ENCODE data around the gene TCEAL2. TPM values are rescaled to one million over a fixed set of nuclear protein-coding genes. Genes with fewer than 3 reads are reported as not detected.

TCEAL2 gene
- total RNA-seq, 2 donors from 2014 or later = 1.1 TPM; not detected in 1

DNA sequence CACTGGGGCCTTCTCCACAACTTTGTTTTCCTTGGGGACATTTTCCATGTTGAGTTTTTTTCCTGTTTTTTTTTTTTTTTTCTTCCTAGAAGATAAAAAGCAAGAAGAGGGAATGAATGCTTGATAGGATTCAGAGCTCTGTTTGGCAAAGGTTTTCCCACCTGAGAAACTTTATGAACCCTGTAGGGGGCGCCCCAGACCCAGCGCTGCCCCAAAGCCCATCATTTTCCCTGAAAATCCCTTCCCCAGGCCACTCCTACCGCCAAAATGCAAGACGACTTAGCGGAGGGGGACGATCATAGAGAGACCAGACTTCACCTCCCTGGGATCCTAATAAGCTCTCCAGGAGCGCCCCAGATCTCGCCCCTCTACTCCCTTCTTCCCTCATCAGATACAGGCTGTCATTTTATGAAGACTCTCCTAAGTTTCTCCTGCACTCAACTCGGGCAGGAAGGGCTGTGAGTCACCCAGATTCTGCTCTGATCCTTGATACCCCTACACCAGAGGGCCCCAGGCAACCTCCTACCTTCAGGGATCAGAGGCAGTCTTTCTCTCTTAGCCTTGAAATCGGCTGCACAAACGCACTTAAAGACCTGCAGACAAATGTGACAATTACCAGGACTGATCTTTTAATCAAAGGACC lies 28.9 kb downstream of the TCEAL2 start:
- peaks cover 8% of the 10 kb centered on the region for H3K27me3 Mint-ChIP-seq
- H3K27ac Mint-ChIP-seq = peak overlapping the region; percentile 95
- DNase-seq = peak in 2 of 3 donors; percentile 4 to 7
- peaks cover 3% of the 10 kb centered on the region for H3K36me3 Mint-ChIP-seq (ENCODE audit: low read depth)
- ATAC-seq = peak; percentile 6
- H3K4me3 Mint-ChIP-seq = peak overlapping the region; percentile 99
- no peaks in the 10 kb centered on the region for H3K9me3 ChIP-seq (ENCODE audit: control insufficient read depth, low read length, poor library complexity, severe bottlenecking)
- H3K4me1 Mint-ChIP-seq = peaks cover 13% of the 10 kb centered on the region

GRCh38 chrX:102154900-102155805 lies 29.7 kb downstream of the TCEAL2 start:
- Mint-ChIP-seq H3K36me3 (ENCODE audit: low read depth) (peaks cover 3% of the 10 kb centered on the region), H3K27me3 (peaks cover 12% of the 10 kb centered on the region), H3K4me3 (peak overlapping the region; percentile 99), H3K4me1 (peaks cover 13% of the 10 kb centered on the region), H3K27ac (peak overlapping the region; percentile 95)
- DNase-seq (peak in 1 of 3 donors; percentile 8), ATAC-seq (peak; percentile 57)
- H3K9me3 ChIP-seq (ENCODE audit: control insufficient read depth, low read length, poor library complexity, severe bottlenecking) = no peaks in the 10 kb centered on the region

- H3K27ac Mint-ChIP-seq = peak within 1 kb of the TSS; percentile 95
- H3K4me1 Mint-ChIP-seq = peaks cover 13% of the 10 kb centered on the region
- ATAC-seq (peak; percentile 96), DNase-seq (peak; percentile 29 to 45 (median 34))
- H3K4me3 Mint-ChIP-seq = peak within 1 kb of the TSS; percentile 99
- peaks cover 14% of the 10 kb centered on the region for H3K27me3 Mint-ChIP-seq
- H3K9me3 ChIP-seq (ENCODE audit: control insufficient read depth, low read length, poor library complexity, severe bottlenecking) = no peaks in the 10 kb centered on the region
- H3K36me3 Mint-ChIP-seq (ENCODE audit: low read depth) = peaks cover 3% of the 10 kb centered on the region
Measured at GRCh38 chrX:102155806-102156179, 30.3 kb downstream of the TCEAL2 start, which contains the start of gene BEX5. TSS of gene BEX5 (minus strand) at chrX:102155977. CDS start at chrX:102154265, 1,712 bp downstream.

Other genes starting within 250 kb of the TCEAL2 start
- gene ZMAT1, start 193.7 kb upstream of the TCEAL2 start, total RNA-seq = 10 to 100 TPM; 18.0 to 22.2 TPM
- gene TCEAL6, start 16.8 kb downstream of the TCEAL2 start, total RNA-seq = not detected
- 1 to 10 TPM; 7.1 to 8.9 TPM for gene BEX5, start 30.3 kb downstream of the TCEAL2 start, total RNA-seq
- gene TCP11X1, start 89.6 kb downstream of the TCEAL2 start, total RNA-seq = not detected
- gene NXF2, start 121.5 kb downstream of the TCEAL2 start, total RNA-seq = not detected